HG03575 (cell line): ENCODE results near the gene PPP2R2D.
A peak's percentile ranks its signal among the peaks of the same experiment; 100 is the strongest.
"Not testable (repeated sequence)": the region's sequence is repeated elsewhere in the genome, so short reads cannot be mapped to it uniquely, and the experiment has no call there.

Source experiments
- ATAC-seq: cut with Tn5 transposase; IDR thresholded peaks from one replicate; pipeline ENCODE4 v1.9.1; 2021; ENCODE audit not compliant: unreplicated experiment, insufficient number of reproducible peaks, low FRiP score; ENCODE audit errors: extremely low read depth

PPP2R2D gene

GRCh38 chr10:131883621-131884393 is 17.0 kb upstream of the PPP2R2D start:
- not testable (repeated sequence) for ATAC-seq

DNA sequence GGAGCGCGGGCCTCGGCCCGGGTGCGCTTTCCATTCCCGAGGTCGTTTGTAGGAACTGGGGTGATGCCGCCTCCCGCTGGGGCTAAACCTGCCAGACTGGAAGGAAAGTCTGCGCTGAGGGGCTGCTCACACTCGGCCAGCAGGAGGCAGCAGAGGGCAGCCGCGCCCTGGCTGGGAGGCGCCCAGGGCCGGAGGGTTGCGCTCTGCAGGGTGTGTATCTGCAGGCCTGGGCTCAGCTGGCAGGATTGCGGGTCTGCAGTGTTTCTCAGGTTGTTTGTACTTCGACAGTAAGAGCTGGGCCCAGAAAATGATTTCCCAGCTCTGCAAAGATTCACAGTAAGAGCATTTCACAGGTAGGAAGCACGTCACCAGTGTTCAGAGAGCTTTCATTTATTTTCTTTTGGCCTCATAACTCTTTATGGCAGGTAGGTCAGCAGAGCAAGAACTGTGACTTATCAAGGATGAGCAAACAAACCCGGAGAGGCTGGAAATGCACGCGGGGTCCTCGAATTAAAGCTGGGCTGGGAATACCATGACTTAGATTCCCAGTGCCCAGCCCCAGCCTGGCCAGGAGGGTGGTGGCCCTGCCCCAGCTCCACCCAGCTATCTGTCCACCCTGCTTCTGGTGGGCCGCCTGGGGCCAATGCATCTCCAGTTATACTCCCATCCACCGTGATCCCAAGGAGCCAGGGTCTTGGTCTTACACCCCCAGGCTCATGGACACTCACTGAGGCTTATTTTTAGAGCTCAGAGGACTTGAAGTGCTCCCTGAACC is 15.2 kb upstream of the PPP2R2D start:
- ATAC-seq = peak; percentile 82

DNA sequence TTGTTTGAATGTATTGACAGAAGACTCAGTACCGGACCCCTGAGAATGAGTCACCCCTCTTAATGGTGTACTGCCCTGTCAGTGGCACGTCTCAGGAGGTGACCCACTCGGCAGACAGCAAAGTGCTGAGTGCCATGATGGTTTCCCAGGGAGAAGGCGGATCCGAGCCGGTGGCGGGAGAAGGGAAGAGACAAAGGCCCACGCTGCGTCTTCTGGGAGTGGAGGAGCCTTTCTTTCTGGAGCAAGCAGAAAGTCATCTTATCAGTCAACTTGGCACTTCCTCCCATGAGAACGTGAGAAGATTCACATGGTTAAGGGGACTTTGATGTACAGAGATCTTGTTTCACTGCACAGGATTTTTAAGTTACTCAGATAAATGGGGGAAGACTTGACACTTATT is 14.6 kb upstream of the PPP2R2D start:
- no peak for ATAC-seq

DNA sequence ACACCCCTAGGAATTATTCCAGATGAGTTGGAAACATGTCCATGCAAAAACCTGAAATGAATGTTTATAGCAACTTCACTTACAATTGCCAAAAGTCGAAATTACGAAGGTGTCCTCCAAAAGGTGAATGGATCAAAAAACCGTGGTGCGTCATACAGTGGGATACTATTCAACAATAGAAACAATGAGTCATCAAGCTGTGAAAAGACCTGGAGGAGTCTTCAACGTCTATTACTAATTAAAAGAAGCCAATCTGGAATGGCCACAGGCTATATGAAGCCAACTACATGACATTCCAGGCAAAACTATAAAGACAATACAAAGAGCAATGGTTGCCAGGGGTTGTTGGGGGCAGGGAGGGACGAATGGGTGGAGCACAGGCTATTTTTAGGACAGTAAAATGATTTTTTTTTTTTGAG is 12.6 kb upstream of the PPP2R2D start:
- ATAC-seq = no peak

- no peak for ATAC-seq
Measured at GRCh38 chr10:131889755-131890154, 11.1 kb upstream of the PPP2R2D start.

DNA sequence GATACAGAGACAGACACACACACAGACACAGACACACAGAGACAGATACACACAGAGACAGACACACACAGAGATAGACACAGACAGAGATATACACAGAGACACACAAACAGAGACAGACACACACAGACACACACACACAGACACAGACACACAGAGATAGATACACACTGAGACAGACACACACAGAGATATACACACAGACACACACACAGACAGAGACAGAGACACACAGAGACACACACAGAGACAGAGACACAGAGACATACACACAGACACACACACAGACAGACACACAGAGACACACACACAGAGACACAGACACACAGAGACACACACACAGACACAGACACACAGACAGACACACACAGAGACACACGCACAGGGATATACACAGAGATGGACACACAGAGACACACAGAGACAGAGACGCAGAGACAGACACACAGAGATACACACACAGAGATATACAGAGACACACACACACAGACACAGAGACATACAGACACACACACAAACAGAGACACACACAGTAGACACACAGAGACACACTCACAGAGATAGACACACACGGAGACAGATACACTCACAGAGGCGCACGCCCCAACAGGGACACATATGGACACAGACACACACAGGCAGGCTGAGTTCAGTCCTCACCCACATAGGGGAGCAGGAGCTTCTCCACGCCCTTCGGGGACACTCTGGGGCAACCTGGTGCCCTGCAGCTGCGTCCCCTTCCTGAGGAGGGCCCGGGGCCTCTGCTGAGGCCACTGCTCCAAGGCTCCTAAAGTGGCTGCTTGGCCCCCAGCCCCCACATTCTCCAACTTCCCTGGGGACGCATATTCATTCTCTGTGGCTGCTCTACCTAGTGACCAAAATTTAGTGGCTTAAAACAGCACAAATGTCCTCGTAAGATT is 10.3 kb upstream of the PPP2R2D start:
- ATAC-seq = no peak

DNA sequence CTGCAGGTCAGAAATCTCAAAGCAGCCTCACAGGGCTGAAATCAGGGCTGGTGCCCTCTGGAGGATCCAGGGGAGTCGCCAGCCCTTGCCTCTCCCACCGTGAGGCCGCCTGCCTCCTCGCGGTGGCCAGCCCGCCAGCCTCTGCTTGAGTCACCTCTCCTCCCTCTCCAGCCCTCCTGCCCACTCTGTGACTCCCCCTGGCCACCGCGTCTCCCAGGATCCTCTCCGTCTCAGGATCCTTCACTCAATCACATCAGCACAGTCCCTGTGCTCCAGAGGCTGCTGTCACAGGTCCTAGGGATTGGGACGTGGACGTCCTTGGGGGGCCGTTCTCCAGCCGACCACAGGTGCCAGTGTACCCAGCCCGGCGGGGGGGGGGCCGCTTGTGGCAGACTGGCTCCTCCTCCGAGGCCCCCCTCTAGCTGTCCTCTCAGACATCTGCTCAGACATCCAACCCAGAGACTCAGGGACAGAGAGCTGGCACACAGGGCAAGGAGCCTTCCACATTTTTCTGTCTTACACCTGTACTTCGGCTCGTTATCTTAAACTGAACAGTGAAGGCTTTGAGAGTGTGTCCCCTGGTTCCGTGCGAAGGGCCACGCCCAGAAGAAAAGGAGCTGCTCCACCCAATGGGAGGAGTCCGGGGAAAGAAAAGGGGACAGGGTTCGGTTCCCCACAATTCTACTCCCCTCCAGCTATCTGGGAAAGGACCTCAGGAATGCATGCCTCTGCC is 9.4 kb upstream of the PPP2R2D start:
- no peak for ATAC-seq

GRCh38 chr10:131891929-131892805 is 8.6 kb upstream of the PPP2R2D start:
- ATAC-seq = no peak

- no peak for ATAC-seq
Measured at GRCh38 chr10:131892806-131893675, 7.8 kb upstream of the PPP2R2D start.

DNA sequence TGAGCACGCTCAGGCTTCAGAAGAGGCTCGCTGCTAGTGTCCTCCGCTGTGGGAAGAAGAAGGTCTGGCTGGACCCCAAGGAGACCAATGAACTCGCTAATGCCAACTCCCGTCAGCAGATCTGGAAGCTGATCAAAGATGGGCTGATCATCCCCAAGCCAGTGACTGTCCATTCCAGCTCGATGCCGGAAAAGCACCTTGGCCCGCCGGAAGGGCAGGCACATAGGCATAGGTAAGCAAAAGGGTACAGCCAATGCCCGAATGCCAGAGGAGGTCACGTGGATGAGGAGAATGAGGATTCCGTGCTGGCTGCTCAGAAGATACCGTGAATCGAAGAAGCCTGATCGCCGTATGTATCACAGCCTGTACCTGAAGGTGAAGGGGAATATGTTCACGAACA is 5.7 kb upstream of the PPP2R2D start:
- no peak for ATAC-seq

DNA sequence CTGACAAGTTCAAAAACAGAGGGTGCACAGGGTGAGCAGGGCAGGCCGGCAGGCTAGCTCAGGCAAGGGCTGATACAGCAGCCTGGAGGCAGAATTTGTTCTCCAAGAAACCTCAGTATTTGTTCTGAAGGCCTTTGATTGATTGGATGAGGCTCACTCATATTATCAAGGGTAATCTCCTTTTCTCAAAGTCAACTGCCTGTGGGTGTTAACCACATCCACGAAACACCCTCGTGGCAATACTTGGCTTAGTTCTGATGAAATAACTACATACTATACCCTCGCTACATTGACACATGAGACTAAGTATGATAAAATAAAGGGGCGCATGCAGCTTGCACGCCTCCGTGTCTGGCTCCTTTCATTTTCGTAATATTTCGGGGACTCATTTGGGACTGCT is 4.4 kb upstream of the PPP2R2D start:
- ATAC-seq = no peak

DNA sequence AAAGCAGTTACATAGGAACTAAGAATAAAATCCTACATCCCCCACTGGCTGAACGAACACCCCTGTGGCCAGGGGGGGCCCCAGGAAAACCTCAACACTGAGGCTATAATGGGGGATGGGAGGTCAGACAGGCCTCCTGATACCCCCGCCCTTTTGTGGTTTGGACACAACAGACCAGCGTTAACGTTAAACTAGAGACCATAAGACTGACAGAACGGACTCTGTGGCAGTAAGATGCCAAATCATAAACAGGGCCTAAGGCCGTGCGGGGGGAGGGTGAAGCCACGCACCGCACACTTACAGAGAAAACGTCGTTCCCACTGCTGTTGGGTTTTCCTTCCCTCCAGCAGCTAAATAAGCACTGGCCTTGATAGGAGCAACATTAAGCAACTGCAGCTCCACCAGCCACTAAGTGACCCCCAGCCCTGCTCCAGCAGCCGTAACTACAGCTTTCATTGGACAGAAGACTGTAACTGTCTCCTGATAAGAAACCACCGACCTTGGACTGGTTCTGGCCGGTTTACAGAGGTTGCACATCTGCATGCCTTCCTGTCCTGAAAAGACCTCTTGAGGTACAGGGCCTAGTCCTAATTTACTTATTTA is 3.4 kb upstream of the PPP2R2D start:
- no peak for ATAC-seq

- no peak for ATAC-seq
Measured at GRCh38 chr10:131898061-131898460, 2.7 kb upstream of the PPP2R2D start.

GRCh38 chr10:131898713-131899112 is 2.1 kb upstream of the PPP2R2D start:
- ATAC-seq = no peak

GRCh38 chr10:131899116-131899690 is 1.6 kb upstream of the PPP2R2D start:
- no peak for ATAC-seq

DNA sequence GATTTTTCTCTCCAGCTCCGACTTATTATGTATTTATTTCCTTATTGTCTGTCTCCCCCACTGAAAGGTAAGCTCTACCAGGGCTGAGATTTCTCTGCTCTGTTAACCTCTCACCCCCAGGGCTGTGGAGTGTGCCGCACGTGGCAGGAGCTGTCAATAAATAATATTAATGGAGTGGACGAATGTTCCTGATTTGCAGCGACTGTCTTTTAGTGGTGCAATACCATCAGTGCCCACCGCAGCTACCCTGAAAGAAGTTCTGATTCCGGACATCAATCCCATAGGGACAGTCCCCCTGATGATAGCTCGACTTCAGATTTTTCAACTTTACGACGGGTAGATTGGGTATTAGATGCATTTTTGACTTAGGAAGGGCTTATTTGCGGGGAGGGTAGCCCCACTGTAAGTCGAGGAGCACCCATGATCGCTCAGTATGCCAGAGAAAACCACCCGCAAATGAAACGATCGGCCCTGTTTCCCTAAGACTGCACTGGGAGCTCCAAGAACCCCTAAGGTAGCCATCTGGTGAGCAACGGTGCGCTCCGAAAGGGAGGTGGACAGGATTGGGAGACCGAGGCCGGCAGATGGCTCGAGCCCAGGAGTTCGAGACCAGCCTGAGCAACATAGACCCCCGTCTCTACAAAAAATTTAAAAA is 986 bp upstream of the PPP2R2D start:
- ATAC-seq = no peak
